HG03108 (cell line): ENCODE results near the gene ZNF77.
"Not testable (repeated sequence)": the region's sequence is repeated elsewhere in the genome, so short reads cannot be mapped to it uniquely, and the experiment has no call there.

Experiments
- ATAC-seq: cut with Tn5 transposase; IDR thresholded peaks from one replicate; pipeline ENCODE4 v1.9.1; 2021; ENCODE audit warnings: moderate library complexity; ENCODE audit not compliant: unreplicated experiment

Gene ZNF77

GRCh38 chr19:2973229-2973628 is 28.5 kb upstream of the ZNF77 start:
- no peak for ATAC-seq

- ATAC-seq, result no peak
Measured at GRCh38 chr19:2970201-2970835, 25.5 kb upstream of the ZNF77 start.

- no peak for ATAC-seq
Measured at GRCh38 chr19:2969104-2969504, 24.3 kb upstream of the ZNF77 start.

GRCh38 chr19:2967972-2968371 is 23.2 kb upstream of the ZNF77 start:
- ATAC-seq, result no peak

- ATAC-seq, result no peak
Measured at GRCh38 chr19:2964874-2965273, 20.1 kb upstream of the ZNF77 start.

- ATAC-seq, result not testable (repeated sequence)
Measured at GRCh38 chr19:2963631-2964030, 18.9 kb upstream of the ZNF77 start.

GRCh38 chr19:2963122-2963521 is 18.4 kb upstream of the ZNF77 start:
- ATAC-seq, result no peak

GRCh38 chr19:2962018-2962670 is 17.4 kb upstream of the ZNF77 start:
- ATAC-seq, result no peak

- no peak for ATAC-seq
Measured at GRCh38 chr19:2960120-2960519, 15.3 kb upstream of the ZNF77 start.

- ATAC-seq, result no peak
Measured at GRCh38 chr19:2957160-2957559, 12.4 kb upstream of the ZNF77 start.

GRCh38 chr19:2952953-2953481 is 8.2 kb upstream of the ZNF77 start:
- ATAC-seq, result no peak

- ATAC-seq, result peak; percentile 89
Measured at GRCh38 chr19:2950286-2951124, 5.7 kb upstream of the ZNF77 start.

- no peak for ATAC-seq
Measured at GRCh38 chr19:2949939-2950285, 5.1 kb upstream of the ZNF77 start.

GRCh38 chr19:2945575-2946184 is 909 bp upstream of the ZNF77 start:
- ATAC-seq, result no peak

- no peak for ATAC-seq
Measured at GRCh38 chr19:2944403-2944774, 382 bp downstream of the ZNF77 start.

- no peak for ATAC-seq
Measured at GRCh38 chr19:2942928-2943640, 1.7 kb downstream of the ZNF77 start.

- ATAC-seq, result not testable (repeated sequence)
Measured at GRCh38 chr19:2935863-2936262, 8.9 kb downstream of the ZNF77 start.

- ATAC-seq, result no peak
Measured at GRCh38 chr19:2933490-2933910, 11.3 kb downstream of the ZNF77 start.

- ATAC-seq, result no peak
Measured at GRCh38 chr19:2927032-2927430, 17.7 kb downstream of the ZNF77 start.

GRCh38 chr19:2926341-2927031 is 18.3 kb downstream of the ZNF77 start:
- ATAC-seq, result no peak
